GM19328 (cell line): ENCODE data around the gene DUSP9.
"Not testable (repeated sequence)": the region's sequence is repeated elsewhere in the genome, so short reads cannot be mapped to it uniquely, and the experiment has no call there.

Source experiments
- ATAC-seq: cut with Tn5 transposase; IDR thresholded peaks from one replicate; pipeline ENCODE4 v1.9.1; 2021; ENCODE audit warnings: mild to moderate bottlenecking, moderate library complexity; ENCODE audit not compliant: unreplicated experiment

DUSP9 gene, protein sequence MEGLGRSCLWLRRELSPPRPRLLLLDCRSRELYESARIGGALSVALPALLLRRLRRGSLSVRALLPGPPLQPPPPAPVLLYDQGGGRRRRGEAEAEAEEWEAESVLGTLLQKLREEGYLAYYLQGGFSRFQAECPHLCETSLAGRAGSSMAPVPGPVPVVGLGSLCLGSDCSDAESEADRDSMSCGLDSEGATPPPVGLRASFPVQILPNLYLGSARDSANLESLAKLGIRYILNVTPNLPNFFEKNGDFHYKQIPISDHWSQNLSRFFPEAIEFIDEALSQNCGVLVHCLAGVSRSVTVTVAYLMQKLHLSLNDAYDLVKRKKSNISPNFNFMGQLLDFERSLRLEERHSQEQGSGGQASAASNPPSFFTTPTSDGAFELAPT

DNA sequence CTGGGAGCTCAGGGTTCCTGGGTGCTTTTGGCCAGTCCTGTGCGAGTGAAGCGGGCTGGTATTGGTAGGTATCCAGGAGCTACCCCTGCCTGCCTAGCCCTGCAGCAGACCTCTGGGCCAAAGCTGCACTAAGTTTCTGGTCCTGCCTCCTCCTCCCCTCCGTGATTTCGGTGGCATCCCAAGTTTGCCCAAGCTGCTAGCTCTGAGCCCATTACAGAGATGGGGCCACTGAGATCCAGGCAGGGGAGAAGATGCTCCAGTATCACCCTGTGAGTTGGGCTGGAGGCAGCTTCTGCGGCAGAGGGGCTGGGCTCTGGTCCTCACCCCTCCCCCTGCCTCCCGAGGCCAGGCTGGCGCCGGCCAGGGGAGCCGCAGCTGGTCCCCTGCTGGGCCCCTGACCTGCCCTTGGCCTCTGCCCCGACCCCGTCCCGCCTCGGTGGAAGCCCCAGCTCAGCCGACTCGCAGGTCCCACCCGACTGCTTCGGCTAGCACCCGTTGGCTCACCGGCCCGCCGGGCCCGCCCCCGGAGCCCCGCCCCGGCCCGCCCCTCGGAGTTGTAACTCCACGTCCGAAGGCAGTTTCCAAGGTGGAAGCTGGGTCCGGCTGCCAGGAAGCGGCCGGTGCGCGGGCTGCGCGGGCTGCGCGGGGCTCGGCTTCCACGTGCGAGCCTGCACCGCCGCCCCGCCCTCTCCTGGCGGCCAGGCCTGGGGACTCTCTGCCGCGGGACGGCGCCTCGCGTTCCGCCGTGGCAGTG, at the start of gene DUSP9:
DUSP9 (plus strand) TSS at position 584 of the 754 bp plus-strand sequence. CDS start 751 bp downstream, outside the sequence.
- ATAC-seq: no peak

DNA sequence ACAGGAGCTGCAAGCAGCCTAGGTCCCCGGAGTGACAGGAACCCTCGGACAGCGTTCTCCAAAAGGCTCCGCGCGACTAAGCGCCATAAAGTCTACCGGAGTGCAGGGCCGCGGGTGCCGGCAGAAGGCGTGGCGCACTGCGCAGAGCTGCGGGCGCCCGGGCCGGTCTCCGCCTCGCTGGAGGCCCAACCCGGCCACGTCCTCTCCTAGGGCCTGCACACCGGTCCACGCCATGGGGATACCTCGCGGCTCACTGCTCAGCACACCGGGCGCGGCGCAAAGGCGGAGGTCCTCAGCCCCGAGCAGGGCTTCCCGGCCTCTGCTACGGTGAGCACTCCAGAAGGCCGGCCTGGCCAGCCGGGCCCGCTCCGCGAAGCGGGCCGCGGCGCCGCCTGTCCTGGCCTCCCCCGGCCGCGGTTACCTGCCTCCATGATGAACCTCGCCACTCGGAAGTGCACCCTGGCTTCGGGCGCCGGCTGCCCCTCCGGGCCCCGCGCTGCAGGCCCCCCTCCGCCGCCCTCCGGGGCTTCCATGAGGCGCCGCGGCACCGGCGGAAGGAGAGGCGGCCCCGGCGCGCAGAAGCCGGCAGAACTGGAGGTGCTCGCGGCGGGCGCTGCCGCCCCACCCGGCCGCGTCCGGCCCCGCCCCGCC, 48.3 kb upstream of the DUSP9 start, which contains the start of gene CCNQ:
CCNQ (minus strand) TSS at position 599 of the 651 bp plus-strand sequence; CDS start at position 533, 66 bp downstream.
- ATAC-seq: peak; percentile 53

DNA sequence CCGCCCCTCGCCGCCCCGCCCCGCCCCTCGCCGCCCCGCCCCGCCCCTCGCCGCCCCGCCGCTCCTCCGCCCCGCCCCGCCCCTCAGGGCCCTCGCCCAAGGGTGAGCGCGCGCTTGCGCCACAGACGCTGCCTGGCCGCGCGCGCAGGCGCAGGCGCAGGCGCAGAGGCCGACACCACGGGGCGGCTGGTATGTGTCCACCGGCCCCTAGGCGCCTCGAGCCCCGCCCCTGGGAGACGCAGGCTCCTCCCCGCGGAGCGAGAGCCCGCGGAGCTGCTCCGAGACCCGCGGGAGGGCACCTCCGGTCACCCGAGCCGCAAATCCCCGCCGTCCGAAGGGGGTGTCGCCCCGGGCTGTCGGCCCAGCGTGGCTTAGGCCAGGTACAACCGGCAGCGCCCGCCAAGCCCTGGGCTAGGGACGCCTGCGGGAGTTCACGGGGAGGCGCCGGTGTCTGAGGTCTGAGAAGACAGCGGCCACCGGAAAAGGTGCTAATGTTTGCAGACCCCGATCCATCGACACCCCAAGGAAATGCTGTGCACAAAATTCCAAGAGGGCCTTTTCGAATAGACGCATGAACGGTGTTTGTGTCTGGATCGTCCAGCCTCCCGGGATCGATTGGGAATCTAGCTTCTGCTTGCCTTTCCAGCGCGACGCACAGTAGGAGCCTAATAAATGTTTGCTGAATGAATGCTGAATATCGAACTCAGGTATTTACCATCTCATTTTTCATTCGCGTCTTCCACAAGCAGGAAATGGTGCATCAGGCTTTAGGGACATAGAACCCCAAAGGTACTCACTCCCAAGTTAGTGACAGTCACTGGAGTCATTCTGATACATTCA, 47.6 kb upstream of the DUSP9 start:
- peak; percentile 64 for ATAC-seq

DNA sequence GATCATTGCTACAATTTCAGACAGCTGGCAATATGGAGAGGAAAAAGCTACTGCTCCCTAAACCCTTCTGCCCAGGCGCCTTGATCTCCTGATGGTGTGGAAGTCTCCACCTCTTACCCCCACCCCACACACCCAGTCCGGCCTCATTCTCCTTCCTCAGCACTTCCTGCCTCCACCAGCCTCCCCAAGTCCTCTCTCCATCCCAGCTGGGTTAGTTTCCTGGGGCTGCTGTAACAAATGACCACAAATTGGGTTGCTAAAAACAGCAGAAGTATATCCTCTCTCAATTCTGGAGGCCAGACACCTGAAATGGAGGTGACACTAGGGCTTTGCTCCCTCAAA, 47.0 kb upstream of the DUSP9 start:
- no peak for ATAC-seq

DNA sequence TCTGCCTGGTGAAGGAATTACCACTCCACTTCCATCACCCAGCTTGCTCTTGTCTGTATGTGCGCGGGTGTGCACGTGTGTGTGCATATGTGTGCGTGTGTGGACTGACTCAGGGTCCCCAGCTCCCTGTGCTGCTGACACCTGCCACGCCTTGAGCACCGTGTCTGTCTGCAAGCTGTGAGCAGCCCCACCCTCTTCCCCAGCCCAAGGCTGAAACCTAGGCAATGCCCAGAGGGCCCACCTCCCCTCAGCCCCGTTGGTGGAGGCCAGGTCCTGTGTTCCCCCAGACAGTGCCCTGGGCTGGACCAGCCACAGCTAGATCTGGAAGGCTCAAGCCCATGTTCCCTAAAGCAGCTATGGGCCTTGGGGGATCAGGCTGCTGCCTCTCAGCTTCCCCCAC, 46.1 kb upstream of the DUSP9 start:
- no peak for ATAC-seq

DNA sequence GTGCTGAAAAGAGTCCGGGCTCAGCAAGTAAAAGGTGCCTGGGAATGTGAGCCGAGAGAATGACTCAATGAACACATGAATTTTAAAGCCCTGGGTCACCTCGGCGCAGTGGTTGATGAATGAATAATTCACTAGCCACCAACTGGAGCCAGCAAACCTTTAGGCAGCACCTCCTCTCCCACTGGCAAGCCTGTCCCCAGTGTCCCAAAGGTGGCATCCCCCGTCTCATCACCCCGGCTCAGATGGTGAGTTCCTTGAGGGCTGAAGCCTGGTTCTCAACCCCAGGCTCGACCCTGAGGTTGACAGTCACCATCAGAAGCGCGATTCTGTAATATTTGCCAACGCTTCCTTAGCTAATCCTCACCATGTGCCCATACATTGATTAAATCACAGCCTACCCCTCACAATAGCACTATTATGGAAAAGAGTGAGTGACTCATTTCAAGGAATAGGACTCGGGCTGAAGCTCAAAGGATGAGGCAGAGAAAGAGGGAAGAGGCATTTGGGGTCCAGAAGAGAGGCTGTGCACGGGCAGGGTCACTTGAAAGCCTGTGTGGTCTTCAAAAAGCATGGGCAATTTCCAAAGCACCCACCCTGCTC, 45.4 kb upstream of the DUSP9 start:
- no peak for ATAC-seq

DNA sequence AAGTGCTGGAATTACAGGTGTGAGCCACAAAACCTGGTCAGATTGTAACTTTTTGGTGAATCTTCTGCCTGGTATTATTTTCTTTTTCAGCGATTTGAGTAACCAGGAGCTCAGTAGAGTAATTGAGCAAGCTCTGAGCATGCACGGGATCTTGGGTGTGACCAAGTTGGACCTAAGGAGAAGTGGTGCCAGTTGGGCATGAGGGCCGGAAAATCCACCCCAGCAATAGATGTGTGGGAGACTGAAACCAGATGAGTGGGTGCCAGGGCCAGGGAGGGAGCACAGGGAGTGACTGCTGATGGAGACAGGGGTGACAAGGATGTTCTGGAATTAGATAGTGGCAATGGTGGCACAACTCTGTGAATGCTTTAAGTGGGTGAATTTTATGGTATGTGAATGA, 44.4 kb upstream of the DUSP9 start:
- no peak for ATAC-seq

DNA sequence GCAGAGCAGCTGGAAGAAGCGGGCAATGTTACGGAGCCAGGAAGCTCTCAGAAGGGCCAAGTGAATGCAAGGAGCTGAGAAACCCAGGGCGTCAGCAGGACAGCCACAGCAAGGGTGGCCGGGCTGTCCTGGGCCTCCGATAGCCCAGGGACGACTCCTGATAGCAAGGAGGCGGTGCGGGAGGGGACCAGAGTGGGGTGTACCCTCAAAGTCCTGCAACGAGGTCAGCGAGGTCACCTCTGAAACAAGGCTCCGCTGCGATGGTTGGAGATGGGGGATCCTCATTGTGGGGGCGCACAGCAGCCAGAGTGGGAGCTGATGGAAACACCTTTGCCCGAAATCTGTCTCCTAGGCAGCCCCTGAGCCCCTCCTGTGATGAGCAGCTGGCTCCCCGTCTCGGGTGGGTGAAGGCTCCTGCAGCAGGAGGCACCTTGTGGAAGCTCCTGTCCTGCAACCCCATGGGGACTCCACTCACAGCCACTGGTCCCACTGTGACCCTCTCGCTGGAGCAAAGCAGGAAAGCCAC, 43.8 kb upstream of the DUSP9 start:
- ATAC-seq: no peak

DNA sequence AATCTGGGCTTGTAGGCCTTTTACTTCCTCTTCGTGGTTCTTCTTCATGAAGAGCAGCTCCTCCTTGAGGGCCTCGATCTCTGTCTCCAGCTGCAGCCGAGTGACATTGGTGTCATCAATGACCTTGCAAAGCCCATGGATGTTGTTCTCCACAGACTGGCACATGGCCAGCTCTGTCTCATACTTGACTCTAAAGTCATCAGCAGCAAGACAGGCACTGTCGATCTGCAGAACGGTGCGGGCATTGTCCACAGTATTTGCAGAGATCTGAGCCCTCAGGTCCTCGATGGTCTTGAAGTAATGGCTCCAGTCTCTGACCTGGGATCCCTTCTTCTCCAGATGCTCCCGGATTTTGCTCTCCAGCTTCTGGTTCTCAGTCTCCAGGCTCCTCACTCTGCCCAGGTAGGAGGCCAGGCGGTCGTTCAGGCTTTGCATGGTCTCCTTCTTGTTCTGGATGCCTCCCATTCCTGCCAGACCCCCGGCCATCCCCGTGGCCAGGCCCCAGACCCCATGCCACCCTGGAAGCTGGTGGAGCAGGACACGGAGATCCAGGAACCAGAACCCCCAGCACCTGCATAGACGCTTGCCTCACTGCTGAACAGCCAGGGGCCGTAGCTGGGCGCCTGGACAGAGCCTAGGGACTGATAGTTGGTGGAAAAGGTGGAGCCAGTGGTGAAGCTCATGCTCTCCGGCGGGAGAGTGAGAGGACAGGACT, 42.2 kb upstream of the DUSP9 start:
- not testable (repeated sequence) for ATAC-seq

DNA sequence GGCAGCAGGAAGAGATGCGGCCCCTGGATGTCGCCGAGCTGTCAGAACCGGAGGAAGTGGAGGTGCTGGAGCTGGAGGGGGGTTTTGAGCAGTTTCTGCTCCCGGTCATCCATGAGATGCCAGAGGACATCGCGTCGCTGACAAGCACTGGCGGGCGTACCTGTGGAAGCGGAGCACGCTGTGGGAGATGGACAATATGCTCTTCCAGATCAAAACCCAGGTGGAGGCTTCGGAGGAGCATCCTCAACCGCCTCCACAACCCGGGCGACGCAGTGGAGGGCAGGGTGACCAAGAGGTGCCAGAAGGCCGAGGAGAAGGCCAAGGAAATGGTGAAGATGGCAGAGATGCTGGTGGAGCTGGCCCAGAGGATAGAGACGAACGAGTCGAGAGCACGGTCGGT, 40.5 kb upstream of the DUSP9 start:
- no peak for ATAC-seq

DNA sequence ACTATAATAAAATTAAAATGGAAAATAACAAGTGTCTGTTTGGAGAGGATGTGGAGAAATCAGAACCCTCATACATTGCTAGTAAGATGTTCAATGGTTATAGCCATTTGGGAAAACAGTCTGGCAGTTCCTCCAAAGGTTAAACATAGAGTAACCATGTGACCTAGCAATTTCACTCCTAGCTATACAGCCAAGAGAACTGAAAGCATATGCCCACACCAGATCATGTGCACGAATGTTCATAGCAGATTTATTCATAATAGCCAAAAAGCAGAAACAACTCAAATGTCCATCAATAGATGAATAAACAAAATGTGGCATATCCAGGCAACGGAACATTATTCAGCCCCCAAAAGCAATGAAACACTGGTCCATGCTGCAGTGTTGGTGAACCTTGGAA, 38.6 kb upstream of the DUSP9 start:
- ATAC-seq: no peak

DNA sequence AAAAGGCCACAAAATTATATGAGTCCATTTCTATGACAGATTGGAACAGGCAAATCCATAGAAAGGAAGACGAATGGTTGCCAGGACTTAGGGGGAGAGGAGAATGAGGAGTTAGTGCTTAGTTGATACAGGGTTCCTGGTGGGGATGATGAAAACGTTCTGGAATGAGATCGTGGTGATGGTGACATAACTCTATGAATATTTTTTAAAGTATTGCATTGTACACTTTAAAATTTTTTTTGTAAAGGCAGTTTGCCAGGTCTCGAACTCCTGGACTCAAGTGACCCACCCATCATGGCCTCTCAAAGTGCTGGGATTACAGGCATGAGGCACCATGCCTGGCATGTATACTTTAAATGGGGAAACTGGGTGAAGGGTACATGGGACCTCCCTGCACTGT, 38.2 kb upstream of the DUSP9 start:
- no peak for ATAC-seq

DNA sequence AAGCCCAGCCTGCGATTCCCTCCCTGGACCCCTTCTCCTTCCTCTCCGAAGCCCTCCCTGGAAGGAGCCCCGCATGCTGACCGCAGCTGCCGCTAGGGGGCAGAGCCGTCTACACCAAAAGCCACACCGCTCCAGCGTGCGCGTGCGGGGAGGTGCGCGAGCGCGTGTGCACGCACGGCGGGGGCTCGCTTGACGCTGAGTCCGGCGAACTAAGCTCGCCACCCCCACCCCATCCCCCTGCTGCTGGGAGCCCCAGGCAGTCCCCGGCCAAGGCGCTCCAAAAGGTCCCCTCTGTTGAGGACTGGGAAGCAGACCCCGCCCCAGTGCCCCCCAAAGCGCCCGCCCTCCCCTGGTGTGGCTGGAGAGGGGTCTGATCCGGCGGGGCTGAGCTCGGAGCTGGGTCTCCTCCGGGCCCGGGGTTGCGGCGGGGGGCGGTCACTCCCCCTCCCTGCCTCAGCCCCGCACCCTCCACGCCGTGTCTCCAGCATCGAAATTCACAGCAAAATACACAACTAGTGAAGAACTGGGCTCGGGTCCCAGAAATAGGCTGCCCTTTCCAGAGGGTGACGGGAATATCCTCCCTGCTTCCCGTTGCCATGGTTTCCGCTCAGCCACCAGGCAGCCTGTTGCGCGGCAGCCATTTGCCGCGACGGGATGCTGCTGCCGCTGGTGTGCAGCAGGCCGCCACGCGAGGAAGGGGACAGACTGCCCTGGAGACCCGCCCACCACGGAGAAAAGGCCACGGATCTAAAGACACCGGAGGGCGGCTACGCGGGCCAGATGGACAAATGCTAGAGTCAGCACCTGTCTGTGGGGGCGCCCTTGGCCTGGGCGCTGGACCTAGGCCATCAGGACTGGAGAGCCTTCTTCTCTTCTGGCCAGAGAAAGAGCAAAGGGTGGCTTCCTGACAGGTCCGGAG, 36.8 kb upstream of the DUSP9 start:
- ATAC-seq: no peak

DNA sequence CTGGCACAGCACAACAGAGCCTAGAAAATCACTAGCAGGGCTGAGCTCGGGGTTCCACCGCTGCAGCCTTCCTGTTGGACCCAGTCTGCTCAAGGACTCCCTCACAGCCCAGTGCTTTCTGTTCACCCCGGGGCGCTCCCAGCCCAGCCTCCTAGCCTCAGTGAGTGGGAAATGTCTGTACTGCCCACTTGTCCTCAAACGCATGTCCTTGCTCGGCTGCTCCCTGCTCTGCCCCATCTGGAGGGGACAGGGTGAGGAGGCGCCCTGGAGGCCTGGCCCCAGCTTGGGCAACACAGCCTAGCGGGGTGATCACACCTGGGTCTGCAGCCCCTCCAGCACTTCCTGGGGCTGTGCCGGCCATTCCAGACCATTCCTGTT, 36.2 kb upstream of the DUSP9 start:
- no peak for ATAC-seq

DNA sequence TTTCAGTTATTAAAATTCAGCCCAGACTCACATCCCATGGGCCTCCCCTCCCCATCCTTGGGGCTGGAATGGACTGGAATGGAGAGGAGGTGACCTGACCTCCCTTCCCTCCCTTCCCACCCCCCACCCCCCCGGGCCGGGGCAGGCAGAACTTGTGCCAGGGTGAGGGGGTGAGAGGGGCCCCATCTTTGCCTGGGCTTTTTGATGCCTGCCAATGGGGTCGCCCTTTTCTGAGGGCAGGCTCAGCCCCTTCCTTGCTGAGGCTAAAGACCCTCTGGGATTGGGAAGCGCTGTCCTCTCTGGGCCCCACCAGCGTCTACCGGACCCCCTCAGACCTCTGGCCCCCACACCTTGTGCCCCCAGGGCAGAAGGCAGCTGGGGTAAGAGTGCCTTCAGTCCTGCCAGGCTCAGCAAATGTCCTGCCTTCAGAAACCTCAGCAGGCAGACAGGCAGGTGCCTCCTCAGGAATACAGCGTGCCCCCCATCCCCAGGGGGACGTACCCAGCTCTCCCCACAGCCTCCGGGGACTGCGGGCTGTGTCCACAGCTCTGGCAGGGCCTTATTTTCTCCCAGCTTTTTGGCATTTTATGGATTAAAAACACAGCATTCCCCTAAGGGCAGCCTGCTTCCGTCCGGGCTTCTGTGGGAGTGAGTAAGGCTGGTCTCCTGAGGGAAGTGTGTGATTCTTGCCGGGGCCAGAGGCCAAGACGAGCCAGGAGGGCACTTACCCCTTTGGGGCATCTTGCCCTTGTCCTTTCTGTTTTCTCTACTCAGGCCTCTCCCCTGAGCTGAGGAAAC, 35.5 kb upstream of the DUSP9 start:
- ATAC-seq: no peak

DNA sequence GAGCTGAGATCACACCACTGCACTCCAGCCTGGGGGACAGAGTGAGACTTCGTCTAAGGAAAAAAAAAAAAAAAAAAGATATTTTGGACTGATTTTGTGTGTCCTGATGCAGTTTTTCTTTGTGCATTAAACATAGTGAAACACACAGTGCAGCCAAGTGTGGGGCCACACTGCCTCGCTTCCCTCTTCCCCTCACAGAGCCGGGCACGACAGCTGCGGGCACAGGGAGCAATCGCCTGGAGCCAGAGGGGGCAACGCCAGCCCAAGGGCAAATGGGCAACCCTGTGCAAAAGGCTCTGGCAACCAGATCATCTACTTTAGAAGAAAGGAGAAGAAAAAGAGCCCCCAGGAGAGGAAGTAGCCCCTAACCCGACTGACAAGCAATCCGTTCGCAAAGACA, 34.6 kb upstream of the DUSP9 start:
- ATAC-seq: no peak

DNA sequence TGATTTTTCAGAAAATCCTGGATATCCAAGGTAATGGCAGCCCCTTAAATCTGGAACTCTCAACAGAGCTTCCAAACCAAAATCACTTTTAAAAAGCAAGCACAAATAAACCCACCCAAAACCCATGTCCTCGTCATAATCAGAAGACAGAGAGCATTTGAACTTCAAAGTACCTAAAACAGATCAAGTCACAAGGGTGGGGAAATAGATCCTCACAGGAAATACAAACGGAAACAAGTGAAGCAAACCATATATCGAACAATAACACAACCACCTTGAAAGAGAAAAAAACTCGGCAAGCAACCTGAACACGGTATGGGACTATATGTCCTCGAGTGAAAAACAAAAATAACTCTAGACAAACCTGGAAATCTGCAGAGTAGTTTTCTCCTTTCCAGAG, 32.2 kb upstream of the DUSP9 start:
- no peak for ATAC-seq

DNA sequence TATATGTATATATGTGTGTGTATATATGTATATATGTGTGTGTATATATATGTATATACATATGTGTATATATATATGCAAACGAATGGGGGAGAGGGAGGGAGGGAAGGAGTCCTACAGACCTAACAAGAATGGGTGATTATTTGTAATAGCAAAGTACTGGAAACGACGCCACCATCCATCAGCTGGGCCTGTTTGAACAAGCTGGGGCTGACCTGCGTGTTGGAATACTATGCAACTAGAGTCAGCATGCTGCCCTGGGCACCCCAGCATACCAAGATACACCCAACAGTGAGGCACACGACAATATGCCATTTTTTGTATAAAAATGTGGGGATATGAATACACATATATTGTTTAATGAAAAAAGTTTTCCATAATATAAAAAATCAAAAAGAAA, 26.4 kb upstream of the DUSP9 start:
- ATAC-seq: no peak
